SIG-M5 treated with dmso at 0.1 percent for 504 hours (cell line): ENCODE measurements around the gene TARM1.

ENCODE experiments used
- DNase-seq: peaks from one replicate; lab custom pipeline; 2025; ENCODE audit not compliant: unreplicated experiment; lab: John Stamatoyannopoulos, UW

TARM1 gene

GRCh38 chr19:54081032-54081431 is at the start of gene TARM1:
Gene TARM1, minus strand, starts transcription at chr19:54081365. Its CDS starts 25 bp downstream, at chr19:54081340.
- DNase-seq = no peak

GRCh38 chr19:54129617-54129996 is 48.4 kb upstream of the TARM1 start:
- no peak for DNase-seq

DNA sequence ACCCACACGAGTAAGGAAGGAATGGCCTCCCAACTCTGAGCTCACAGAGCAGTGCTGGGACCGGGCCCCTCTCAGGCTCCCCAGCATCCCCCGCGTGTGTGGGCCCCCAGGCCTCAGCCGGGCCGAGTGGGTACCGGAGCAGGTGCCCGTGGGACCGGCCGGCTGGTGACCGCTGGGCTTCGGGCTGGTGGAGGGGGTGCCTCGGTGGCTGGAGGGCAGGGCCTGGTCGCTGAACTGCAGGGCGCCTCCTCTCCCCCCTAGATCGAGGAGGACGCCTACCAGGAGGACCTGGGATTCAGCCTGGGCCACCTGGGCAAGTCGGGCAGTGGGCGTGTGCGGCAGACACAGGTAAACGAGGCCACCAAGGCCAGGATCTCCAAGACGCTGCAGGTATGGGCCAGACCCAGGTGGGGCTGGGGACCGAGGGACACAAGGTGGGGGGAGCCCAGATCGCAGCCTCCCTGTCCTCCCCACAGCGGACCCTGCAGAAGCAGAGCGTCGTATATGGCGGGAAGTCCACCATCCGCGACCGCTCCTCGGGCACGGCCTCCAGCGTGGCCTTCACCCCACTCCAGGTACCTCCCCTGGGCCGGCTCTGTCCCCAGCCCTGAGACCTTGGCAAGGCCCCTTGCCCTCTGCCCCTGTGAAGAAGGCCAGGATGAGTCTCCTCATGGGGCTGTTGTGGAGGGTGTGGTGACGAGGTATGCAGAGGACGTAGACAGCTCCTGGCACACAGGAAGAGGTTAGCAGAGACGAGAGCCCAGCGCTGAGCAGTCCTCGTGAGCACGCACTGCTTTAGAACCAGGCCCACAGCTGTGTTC is 47.8 kb upstream of the TARM1 start:
- no peak for DNase-seq

DNA sequence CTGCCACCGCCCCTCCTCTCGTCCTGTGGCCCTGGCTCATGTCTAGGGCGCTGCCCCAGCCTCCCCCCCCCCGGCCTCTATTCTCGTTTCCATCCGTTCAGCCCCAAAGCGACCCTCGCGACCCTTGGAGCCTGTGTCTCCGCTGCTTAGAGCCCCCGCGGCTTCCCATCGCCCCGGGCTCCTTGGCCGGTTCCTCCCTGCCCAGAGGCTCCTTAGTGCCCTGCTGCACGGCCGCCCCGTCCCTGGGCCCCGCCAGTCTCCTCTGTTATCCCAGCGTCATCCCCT is 47.2 kb upstream of the TARM1 start:
- no peak for DNase-seq

- no peak for DNase-seq
These were observed 46.7 kb upstream of the TARM1 start for GRCh38 chr19:54127688-54128440.

- DNase-seq = no peak
These were observed 44.5 kb upstream of the TARM1 start for GRCh38 chr19:54125713-54126112.

DNA sequence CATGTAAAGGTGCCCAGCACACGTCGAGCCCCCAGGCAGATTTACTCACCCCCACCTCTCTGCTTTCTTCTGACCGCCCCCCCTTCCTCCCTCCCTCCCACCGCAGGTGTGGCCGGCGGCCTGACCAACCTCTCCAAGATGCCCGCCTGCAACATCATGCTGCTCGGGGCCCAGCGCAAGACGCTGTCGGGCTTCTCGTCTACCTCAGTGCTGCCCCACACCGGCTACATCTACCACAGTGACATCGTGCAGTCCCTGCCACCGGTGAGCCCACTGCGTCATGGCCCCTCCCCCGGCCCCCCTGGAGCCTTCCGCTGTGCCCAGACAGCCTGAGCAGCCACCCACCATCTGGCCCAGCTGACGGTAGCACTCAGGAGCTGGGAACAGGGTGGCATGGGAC is 43.2 kb upstream of the TARM1 start:
- no peak for DNase-seq

- DNase-seq = no peak
These were observed 42.5 kb upstream of the TARM1 start for GRCh38 chr19:54123682-54124081.

DNA sequence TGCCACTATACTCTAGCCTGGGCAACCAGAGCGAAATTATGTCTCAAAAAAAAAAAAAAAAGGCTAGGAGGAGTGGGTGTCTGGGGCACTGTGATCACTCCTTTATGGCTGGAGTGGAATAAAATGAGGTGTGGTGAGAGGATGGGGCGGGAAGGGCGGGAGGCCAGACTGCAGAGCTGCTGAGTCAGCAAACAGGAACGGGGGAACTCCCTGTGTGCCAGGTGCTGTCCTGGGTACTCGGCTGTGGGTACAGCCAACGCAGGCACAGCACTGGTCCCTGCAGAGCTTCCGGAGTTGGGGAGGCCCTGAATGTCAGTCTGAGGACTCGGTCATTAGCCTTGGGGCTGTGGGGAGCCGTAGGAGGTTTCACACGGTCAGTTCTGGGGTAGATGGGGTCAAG is 40.1 kb upstream of the TARM1 start:
- no peak for DNase-seq

DNA sequence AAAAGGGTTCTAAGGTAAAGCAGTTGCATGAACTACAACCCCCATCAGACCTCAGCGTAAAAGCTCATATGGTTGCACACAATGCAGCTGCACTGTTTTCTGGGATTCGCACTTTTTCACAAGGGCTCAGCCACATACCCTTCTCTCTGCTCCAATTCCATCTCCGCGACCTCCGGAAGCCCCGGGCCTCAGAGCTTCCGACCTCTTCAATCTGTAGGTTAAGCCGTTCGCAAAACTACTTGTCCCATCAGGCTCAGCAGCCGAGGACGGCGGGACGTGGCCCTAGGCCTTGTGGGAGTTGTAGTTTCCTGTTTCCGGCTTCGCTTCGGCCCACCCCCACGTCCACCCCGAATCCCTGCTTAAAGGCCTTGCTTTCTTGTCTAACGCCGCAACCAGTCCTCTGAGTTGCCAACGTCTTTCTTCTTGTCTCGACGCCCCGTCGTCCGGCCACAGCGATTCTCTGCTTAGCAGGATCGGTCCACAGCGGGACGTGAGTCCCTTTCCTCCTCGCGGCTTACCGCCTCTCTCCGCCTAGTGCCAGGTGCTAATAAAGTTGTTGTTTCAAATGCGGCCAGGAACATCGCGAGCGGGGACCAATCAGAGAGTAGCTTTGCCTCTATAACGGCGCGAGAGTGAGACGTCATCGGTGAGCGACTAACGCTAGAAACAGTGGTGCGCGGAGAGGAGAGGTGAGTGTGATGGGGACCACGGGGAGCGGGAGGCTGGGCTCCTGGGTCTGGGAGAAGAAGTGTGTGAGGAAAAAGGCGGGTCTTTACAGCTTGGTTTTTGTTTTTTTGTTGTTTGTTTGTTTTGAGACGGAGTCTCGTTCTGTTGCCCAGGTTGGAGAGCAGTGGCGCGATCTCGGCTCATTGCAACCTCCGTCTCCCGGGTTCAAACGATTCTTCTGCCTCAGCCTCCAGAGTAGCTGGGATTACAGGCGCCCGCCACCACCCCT is 34.2 kb upstream of the TARM1 start, which contains the start of the genes PRPF31 and TFPT:
TSS of gene PRPF31 (plus strand) at position 646 of the 955 bp plus-strand sequence. CDS start 2,525 bp downstream, outside the sequence.
TSS of gene TFPT (minus strand) at position 549 of the 955 bp plus-strand sequence. CDS start at position 161, 388 bp downstream.
- DNase-seq = peak; percentile 97

DNA sequence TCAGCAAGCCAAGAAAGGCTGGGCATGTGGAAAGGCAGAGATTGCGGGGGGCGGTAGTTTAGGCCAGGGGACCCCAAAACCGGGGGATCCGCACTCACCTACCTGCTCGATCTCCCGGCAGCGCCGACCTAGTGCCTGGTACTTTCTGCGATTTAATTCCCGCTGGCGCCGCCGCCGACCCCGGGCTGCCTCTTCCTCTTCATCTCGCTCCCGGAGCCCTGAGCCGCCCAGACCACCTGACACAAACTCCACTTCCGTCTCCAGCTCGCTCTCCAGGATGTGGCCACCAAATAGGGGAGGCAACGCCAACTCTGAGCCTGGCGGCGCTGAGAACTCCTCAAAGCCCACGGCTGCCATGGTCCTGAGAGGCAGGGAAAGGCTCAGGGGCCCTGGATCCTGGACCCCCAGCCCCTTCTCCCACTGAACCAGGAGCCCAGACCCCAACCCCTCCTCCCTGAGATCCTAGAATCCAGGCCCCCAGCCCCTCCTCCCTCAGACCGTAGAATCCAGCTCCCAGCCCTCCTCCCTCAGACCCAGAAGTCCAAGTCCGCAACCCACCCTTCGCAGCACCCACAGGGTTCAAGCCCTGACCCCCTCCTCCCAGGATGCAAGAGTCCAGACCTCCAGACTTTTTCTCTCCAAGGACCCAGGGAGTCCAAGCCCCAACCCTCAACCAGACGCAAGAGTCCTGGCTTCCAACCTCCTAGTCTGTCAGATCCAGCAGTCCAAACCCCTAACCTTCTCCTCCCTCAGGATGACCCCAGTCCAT is 33.4 kb upstream of the TARM1 start:
- DNase-seq = peak; percentile 81

DNA sequence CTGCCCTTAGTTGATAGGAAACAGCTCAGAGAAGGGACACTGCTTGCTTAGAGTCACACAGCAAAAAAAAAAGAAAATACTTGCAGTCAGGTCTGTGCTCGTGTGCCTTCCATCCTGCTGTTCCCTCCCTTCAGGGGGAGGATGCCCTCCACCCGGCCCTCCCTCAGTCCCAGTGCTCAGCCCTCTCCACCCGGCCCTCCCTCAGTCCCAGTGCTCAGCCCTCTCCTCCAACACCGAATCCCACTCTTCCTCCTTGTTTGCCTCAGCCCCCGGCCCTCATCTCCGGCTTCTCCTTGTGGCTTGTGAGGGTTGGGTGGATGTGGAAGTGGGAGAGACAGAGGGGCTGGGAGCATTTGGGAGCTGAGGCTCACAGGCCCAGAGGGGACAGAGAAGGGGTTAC is 28.5 kb upstream of the TARM1 start:
- no peak for DNase-seq

- DNase-seq = no peak
These were observed 27.3 kb upstream of the TARM1 start for GRCh38 chr19:54108496-54108895.

- no peak for DNase-seq
These were observed 26.8 kb upstream of the TARM1 start for GRCh38 chr19:54107876-54108490.

GRCh38 chr19:54106716-54107115 is 25.6 kb upstream of the TARM1 start:
- no peak for DNase-seq

GRCh38 chr19:54105796-54106195 is 24.6 kb upstream of the TARM1 start:
- no peak for DNase-seq

DNA sequence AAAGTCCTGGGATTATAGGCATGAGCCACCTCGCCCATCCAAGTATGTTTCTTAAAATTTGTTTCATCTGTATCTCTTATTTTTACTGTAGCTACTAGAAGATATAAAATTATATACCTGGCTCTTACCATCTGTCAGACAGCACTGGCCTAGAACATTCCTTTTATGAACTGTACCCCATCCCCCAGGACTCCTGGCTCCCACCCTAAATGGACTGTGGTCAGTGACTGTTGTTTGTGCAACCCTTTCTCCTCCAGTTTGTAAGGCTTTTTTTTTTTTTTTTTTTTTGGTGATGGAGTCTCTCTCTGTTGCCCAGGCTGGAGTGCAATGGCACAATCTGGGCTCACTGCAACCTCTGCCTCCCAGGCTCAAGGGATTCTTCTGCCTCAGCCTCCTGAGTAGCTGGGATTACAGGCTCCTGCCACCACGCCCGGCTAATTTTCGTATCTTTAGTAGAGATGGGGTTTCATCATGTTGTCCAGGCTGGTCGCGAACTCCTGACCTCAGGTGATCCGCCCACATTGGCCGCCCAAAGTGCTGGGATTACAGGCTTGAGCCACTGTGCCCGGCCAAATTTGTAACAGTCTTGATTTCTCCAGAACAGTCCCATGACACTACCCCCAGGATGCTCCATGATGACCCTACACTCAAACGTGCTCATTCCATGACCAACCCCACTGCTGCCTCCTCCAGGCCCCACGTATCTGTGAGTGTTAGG is 24.0 kb upstream of the TARM1 start:
- DNase-seq = no peak

DNA sequence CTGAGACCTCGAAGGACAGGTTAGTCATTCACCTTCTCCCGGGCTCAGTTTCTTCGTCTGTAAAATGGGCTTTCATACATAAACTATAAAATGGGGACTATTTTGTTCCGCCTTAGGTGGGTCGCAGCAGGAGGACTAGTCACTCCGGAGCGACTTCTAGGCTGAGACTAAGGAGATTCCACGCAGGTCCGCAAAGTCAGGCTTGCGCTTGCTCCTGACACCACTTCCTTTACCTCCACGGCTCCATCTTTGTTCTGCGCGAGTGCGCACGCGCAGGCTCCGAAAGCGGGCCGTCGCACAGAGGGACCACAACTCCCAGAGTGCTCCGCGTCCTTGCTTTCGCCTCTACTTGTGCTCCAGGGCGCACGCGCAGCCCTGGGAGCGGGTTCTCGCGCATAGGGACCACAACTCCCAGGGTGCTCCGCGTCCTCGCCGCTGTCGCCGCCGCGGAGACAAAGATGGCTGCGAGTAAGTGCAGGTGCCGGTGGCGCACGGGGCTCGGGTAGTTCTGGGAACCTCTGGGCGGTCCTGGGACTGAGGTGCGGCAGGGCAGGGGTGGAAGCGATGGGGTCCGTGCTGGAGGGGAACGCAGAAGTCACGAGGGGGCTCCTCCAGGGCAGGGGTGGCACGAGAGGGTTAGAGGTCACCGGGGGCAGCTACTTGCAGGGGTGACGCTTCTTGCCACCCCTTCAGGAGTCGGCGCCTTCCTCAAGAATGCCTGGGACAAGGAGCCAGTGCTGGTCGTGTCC is 21.4 kb upstream of the TARM1 start, which contains the start of gene NDUFA3:
TSS of gene NDUFA3 (plus strand) at position 435 of the 749 bp plus-strand sequence. CDS start at position 459, 24 bp downstream.
- peak; percentile 96 for DNase-seq
